OCI-LY3 (cell line): Measurements from ENCODE around the gene SASS6.

Source experiments
- H2AFZ ChIP-seq: fragments of 200-600, 300-600 bp; shearing (Covaris generic); 2 replicates; pipeline ENCODE4 v1.6.0; 2014; ENCODE audit warnings: antibody characterized with exemption, low read depth, low read length
- H3K27ac ChIP-seq: fragments of 200-600, 300-600 bp; sonication (generic); 2 replicates; pipeline ENCODE4 v1.5.1; 2014; ENCODE audit warnings: mild to moderate bottlenecking, low read length, moderate library complexity, mixed read lengths
- H3K27me3 ChIP-seq: fragments of 200-600, 300-600 bp; sonication (generic); 2 replicates; pipeline ENCODE4 v1.6.1; 2014; ENCODE audit warnings: low read depth, low read length, mixed read lengths
- H3K36me3 ChIP-seq: fragments of 200-600, 300-600 bp; sonication (generic); replicated peaks from 2 replicates; pipeline ENCODE3; 2014; ENCODE audit warnings: low read depth, low read length, mixed read lengths
- H3K4me1 ChIP-seq: fragments of 300-600, 200-600 bp; sonication (generic); 2 replicates; pipeline ENCODE4 v1.6.1; 2014; ENCODE audit warnings: low read length, mixed read lengths
- H3K4me2 ChIP-seq: fragments of 200-600, 300-600 bp; sonication (generic); 2 replicates; pipeline ENCODE4 v1.6.1; 2014; ENCODE audit warnings: low read length, mixed read lengths
- H3K4me3 ChIP-seq: fragments of 300-600, 200-600 bp; sonication (generic); 2 replicates; pipeline ENCODE4 v1.5.1; 2014; ENCODE audit warnings: antibody characterized with exemption, mild to moderate bottlenecking, low read length, moderate library complexity
- H3K79me2 ChIP-seq: fragments of 300-600, 200-600 bp; shearing (Covaris generic); 2 replicates; pipeline ENCODE4 v1.6.1; 2014; ENCODE audit warnings: mild to moderate bottlenecking, low read length, mixed read lengths
- H3K9ac ChIP-seq: fragments of 300-600, 200-600 bp; shearing (Covaris generic); 2 replicates; pipeline ENCODE4 v1.6.0; 2014; ENCODE audit warnings: mild to moderate bottlenecking, low read length, moderate library complexity
- H3K9me3 ChIP-seq: fragments of 200-600, 300-600 bp; shearing (Covaris generic); 2 replicates; pipeline ENCODE4 v1.6.1; 2014; ENCODE audit warnings: low read length, mixed read lengths; ENCODE audit not compliant: insufficient read depth
- H4K20me1 ChIP-seq: fragments of 200-600, 300-600 bp; sonication (generic); 2 replicates; pipeline ENCODE4 v1.6.1; 2016; ENCODE audit warnings: low read length, mixed read lengths; ENCODE audit not compliant: insufficient read depth
- CTCF ChIP-seq: fragments of 200-600, 300-600 bp; sonication (generic); IDR thresholded peaks from 2 replicates; pipeline ENCODE4 v1.5.1; 2014; ENCODE audit warnings: antibody characterized with exemption, low read length, low read depth
- EZH2phosphoT487 ChIP-seq: fragments of 200-600 bp; shearing (Covaris generic); IDR thresholded peaks from 2 replicates; pipeline ENCODE4 v1.6.1; 2018; ENCODE audit warnings: antibody characterized with exemption, mixed run types, low read depth

SASS6 gene

GRCh38 chr1:100090471-100090870 is 42.3 kb downstream of the SASS6 start:
- peaks cover 4% of the 10 kb centered on the region for H3K36me3 ChIP-seq
- H3K4me1 ChIP-seq = no peaks in the 10 kb centered on the region
- H3K9ac ChIP-seq = no peak overlapping the region
- H3K9me3 ChIP-seq = no peaks in the 10 kb centered on the region
- no peak overlapping the region for H3K4me3 ChIP-seq
- H3K4me2 ChIP-seq = no peak overlapping the region
- no peak overlapping the region for H2AFZ ChIP-seq
- no peaks in the 10 kb centered on the region for H4K20me1 ChIP-seq
- H3K27ac ChIP-seq = no peak overlapping the region
- no peaks in the 10 kb centered on the region for H3K79me2 ChIP-seq
- TF ChIP-seq EZH2phosphoT487 (no peak), CTCF (no peak)
- no peaks in the 10 kb centered on the region for H3K27me3 ChIP-seq

GRCh38 chr1:100089082-100089481 is 43.6 kb downstream of the SASS6 start:
- no peak overlapping the region for H2AFZ ChIP-seq
- no peak overlapping the region for H3K4me2 ChIP-seq
- H3K4me1 ChIP-seq = no peaks in the 10 kb centered on the region
- peaks cover 4% of the 10 kb centered on the region for H3K36me3 ChIP-seq
- no peaks in the 10 kb centered on the region for H3K79me2 ChIP-seq
- H3K9me3 ChIP-seq = no peaks in the 10 kb centered on the region
- no peaks in the 10 kb centered on the region for H3K27me3 ChIP-seq
- no peaks in the 10 kb centered on the region for H4K20me1 ChIP-seq
- H3K27ac ChIP-seq = no peak overlapping the region
- H3K4me3 ChIP-seq = no peak overlapping the region
- no peak for TF ChIP-seq EZH2phosphoT487
- no peak for TF ChIP-seq CTCF
- no peak overlapping the region for H3K9ac ChIP-seq

- H4K20me1 ChIP-seq = no peaks in the 10 kb centered on the region
- TF ChIP-seq CTCF (no peak), EZH2phosphoT487 (no peak)
- H3K36me3 ChIP-seq = peaks cover 7% of the 10 kb centered on the region
- H3K27me3 ChIP-seq = no peaks in the 10 kb centered on the region
- H3K4me1 ChIP-seq = no peaks in the 10 kb centered on the region
- no peak overlapping the region for H3K27ac ChIP-seq
- no peaks in the 10 kb centered on the region for H3K79me2 ChIP-seq
- H3K4me3 ChIP-seq = no peak overlapping the region
- no peak overlapping the region for H3K4me2 ChIP-seq
- no peak overlapping the region for H3K9ac ChIP-seq
- no peak overlapping the region for H2AFZ ChIP-seq
- no peaks in the 10 kb centered on the region for H3K9me3 ChIP-seq
Measured at GRCh38 chr1:100087396-100087795, 45.3 kb downstream of the SASS6 start.

GRCh38 chr1:100080331-100080730 is 52.4 kb downstream of the SASS6 start:
- Histone ChIP-seq H2AFZ (no peak overlapping the region), H3K4me3 (no peak overlapping the region), H3K79me2 (peaks cover 17% of the 10 kb centered on the region), H3K36me3 (peaks cover 23% of the 10 kb centered on the region), H3K9me3 (no peaks in the 10 kb centered on the region), H3K4me2 (no peak overlapping the region), H3K4me1 (peaks cover 34% of the 10 kb centered on the region), H3K27ac (no peak overlapping the region), H3K27me3 (no peaks in the 10 kb centered on the region), H4K20me1 (peaks cover 29% of the 10 kb centered on the region; the same call in 1 of the 2 replicates), H3K9ac (no peak overlapping the region)
- TF ChIP-seq CTCF = no peak
- no peak for TF ChIP-seq EZH2phosphoT487
